ENCODE results near the gene ETS1. TPM values are rescaled to one million over a fixed set of nuclear protein-coding genes. Genes with fewer than 3 reads are reported as not detected.

ETS1 gene
- polyA plus RNA-seq, 2 of the 4 experiments (the other 2 are of a cell fraction), result 14.5 to 18.8 TPM

- TF ChIP-seq, protein P1, sequence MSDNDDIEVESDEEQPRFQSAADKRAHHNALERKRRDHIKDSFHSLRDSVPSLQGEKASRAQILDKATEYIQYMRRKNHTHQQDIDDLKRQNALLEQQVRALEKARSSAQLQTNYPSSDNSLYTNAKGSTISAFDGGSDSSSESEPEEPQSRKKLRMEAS (IDR thresholded peaks at IDR 0.05), result no peak
These were observed 40.9 kb upstream of the ETS1 start (continued) for GRCh38 chr11:128628325-128628673.

DNA sequence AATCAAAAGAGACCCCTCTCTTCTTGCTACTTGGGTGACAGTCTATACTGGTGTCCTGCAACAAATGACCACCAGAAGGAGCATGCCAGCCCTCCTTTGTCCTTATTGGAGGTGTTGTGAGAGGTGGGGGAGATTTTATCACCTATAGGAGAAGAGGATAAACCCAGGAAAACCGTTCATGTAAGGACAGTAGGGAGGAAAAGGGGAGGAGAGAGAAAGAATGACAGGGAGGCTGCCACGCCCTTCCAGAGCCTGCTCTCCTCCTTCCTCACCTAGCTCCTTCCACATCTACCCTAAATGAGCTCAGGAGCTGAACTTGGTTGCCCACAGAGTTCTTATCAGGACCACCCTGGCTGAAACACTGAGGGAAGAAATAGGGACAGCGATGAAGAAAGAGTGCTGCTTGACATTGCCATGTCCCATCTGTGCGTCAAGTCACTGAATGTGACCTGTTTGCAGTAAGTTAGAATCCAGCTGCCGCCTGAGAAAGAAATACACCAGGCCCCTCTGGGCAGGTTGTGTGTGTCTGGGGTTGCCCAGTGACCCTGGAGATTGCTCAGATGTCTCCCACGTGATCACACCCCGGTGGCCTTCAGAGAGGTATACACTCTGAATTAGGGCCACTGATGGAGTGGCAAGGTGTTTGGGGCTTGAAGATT, 40.4 kb upstream of the ETS1 start:
- DNase-seq (ENCODE audit: low read depth in 1 of 2, low spot score in 1 of 2) (no peak), ATAC-seq (no peak), FAIRE-seq (no peak)
- CTCF ChIA-PET, result interaction anchor here (1.0 to 7.8 kb wide), 3 partner anchors 456 to 470 kb away, joined by 3 to 156 read pairs (median 6); no protein-coding TSS in a partner anchor
- 87% methylated on average over 7 of the region's 7 CpGs for WGBS (ENCODE audit: missing lambda C conversion rate)
- H3K27ac ChIP-seq, result no peak overlapping the region
- peaks cover 11% of the 10 kb centered on the region; the same call in 2 of the 3 replicates for H3K4me1 ChIP-seq
- no peak overlapping the region for H3K4me3 ChIP-seq
- POLR2A ChIA-PET, result no interaction called here
- no peaks in the 10 kb centered on the region for H3K9me3 ChIP-seq
- H3K4me2 ChIP-seq, result no peak overlapping the region
- TF ChIP-seq KDM1A (IDR thresholded peaks at IDR 0.05; ENCODE audit: low read depth) (no peak), HOXA7 (CRISPR knock-in tag; IDR thresholded peaks at IDR 0.05) (no peak), EHMT2 (IDR thresholded peaks at IDR 0.05; ENCODE audit: low read depth) (no peak), JUNB (IDR thresholded peaks at IDR 0.05) (no peak), NPAS2 (CRISPR knock-in tag; IDR thresholded peaks at IDR 0.05; ENCODE audit: borderline replicate concordance) (no peak), ZC3H11A (IDR thresholded peaks at IDR 0.05) (no peak), PBX3 (IDR thresholded peaks at IDR 0.05) (no peak), PHF8 (IDR thresholded peaks at IDR 0.05; ENCODE audit: borderline replicate concordance, low read depth) (no peak), RARB (CRISPR knock-in tag; IDR thresholded peaks at IDR 0.05) (no peak), USF2 (IDR thresholded peaks at IDR 0.05) (no peak), CEBPB (IDR thresholded peaks at IDR 0.05) (no peak), POLR2A (IDR thresholded peaks at IDR 0.05; ENCODE audit: low read length) (no peak), GATA3 (IDR thresholded peaks at IDR 0.05; ENCODE audit: borderline replicate concordance) (no peak)

- no peak for DNase-seq (ENCODE audit: low read depth in 1 of 2, low spot score in 1 of 2)
- 91% methylated on average over 12 of the region's 16 CpGs for WGBS (ENCODE audit: missing lambda C conversion rate)
These were observed 39.7 kb upstream of the ETS1 start for GRCh38 chr11:128626913-128627665.

More at GRCh38 chr11:128626913-128627665, 39.7 kb upstream of the ETS1 start:
- H3K9me3 ChIP-seq, result no peaks in the 10 kb centered on the region
- no peak overlapping the region for H3K4me3 ChIP-seq
- peaks cover 11% of the 10 kb centered on the region; the same call in 2 of the 3 replicates for H3K4me1 ChIP-seq
- no peak for FAIRE-seq
- no peak overlapping the region for H3K4me2 ChIP-seq
- CTCF ChIA-PET, result interaction anchor here (2.0 to 7.8 kb wide), 2 partner anchors 456 to 469 kb away, joined by 6 to 156 read pairs; no protein-coding TSS in a partner anchor
- POLR2A ChIA-PET, result no interaction called here
- H3K27ac ChIP-seq, result no peak overlapping the region
- TF ChIP-seq BCL3 (IDR thresholded peaks at IDR 0.05) (no peak), NR3C1 (IDR thresholded peaks at IDR 0.05) (no peak), HEYL (CRISPR knock-in tag; IDR thresholded peaks at IDR 0.05) (no peak), FOSL2 (IDR thresholded peaks at IDR 0.05) (no peak), FOSL2 (CRISPR knock-in tag; IDR thresholded peaks at IDR 0.05) (no peak), TP53 (CRISPR knock-in tag; IDR thresholded peaks at IDR 0.05) (no peak), HOXA7 (CRISPR knock-in tag; IDR thresholded peaks at IDR 0.05) (no peak), EHMT2 (IDR thresholded peaks at IDR 0.05; ENCODE audit: low read depth) (no peak), MAFK (IDR thresholded peaks at IDR 0.05; ENCODE audit: partially characterized antibody) (no peak)
- TF ChIP-seq, protein P1 (IDR thresholded peaks at IDR 0.05), result no peak
- ATAC-seq, result no peak

All from A549 (cell line).